NCI-H2107 (cell line): ENCODE data around the gene SEMA3D.

Experiments
- DNase-seq: peaks from one replicate; lab custom pipeline; 2025; lab: John Stamatoyannopoulos, UW

The SEMA3D gene

DNA sequence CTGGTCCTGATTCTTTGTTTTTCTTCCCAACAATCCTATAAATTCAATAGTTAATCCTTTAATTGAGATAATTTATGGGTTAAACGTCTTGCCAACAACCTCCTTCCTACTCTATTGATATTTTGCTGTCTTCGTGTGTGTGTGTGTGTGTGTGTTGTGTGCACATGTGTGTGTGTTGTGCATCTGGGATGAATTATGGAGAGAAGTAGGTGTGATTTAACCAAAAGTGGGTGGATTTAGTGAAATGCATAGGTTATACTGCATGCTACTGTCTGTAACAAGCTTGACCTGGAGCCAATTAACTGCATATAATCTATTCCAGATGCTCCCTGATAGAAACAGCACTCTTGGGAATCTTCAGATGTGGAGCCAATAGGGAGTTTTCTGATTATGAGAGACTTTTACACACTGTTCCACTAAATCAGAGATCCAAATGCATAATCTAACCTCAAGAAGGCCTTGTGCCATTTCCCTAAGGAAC, 61.2 kb downstream of the SEMA3D start:
- DNase-seq = no peak

DNA sequence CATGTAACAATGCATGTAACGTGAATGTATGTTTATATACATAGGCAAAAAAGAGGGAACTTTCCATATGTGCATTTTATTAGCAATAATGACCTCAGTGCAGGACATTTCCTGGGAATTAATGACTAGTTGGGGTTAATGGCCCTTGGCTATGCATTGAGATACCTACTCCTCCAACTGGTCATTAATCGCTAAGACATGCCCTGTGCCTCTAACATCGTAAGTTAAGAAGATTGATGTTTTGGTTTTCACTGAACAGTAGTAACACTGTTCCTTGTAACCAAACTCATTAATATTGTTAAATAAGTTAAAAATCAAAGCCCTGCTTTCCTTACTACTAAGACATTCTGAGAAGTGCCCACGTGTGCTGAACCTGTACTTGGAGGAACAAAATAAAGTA, 61.7 kb downstream of the SEMA3D start:
- no peak for DNase-seq

DNA sequence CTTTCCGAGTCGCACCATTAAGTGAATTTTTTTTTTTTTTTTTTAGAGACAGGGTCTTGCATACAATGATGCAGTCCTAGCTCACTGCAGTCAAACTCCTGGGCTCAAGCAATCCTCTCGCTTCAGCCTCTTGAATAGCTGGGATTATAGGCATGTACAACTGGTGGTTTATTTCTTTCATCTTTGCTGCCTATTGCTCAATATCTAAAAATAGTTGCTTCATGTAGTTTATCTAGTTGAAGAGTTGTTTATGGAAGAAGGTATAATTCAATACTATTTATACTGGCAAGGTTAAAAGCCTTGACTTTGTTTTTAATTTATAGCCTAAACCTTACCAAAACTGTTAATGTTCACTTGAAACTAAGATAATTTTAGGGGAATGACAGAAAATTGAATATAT, 66.9 kb downstream of the SEMA3D start:
- no peak for DNase-seq

DNA sequence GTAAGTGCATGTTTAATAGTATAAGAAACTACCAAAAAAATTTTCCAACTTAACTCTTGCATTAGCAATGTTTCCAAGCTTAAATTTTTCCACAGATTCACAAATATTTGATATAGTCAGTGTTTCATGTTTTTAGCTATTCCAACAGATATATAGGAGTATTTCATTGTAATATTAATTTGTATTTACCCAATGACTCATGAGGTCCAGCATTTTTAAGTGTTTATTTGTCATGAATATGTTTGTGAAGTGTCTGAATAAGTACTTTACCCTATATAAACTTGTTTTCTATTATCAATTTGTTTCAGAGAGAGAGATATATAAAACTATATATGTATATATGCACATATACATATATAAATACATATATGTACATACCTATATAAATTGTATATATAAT, 71.0 kb downstream of the SEMA3D start:
- no peak for DNase-seq

DNA sequence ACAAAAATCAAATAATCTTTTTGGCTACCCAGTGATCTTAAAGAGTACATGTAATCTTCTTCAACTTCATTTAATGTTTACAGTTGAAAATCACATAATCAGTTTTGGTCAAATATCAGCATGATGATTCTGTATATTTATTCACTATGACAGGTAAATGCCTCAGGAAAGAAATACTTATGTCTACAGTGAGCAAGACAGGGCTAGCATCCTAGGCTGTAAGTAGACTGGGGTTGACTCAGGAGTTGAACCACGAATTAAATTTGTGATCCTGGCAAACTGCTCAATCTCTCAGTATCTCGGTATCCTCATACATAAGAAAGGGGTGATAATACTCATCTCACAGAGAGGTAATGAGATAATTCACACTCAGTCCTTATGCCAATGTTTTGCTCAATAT, 71.8 kb downstream of the SEMA3D start:
- DNase-seq = no peak

DNA sequence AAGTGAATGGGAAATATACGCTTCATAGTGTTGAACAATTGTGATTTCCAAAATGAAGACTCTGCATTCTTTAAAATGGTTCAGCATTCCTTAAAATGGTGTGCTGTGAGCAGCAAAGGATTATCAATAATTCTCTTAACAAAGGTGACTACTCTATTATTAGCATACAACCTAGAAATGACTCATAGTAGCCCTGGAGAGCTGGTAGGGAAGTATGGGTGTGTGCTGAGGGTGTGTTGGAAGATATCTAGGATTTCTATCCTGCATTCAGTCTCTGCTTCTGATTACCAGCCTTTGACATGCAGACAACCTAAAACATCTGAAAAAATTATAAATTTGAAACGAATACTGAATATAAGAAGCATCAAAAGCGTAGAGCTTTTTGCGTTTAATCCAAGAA, 72.5 kb downstream of the SEMA3D start:
- no peak for DNase-seq

DNA sequence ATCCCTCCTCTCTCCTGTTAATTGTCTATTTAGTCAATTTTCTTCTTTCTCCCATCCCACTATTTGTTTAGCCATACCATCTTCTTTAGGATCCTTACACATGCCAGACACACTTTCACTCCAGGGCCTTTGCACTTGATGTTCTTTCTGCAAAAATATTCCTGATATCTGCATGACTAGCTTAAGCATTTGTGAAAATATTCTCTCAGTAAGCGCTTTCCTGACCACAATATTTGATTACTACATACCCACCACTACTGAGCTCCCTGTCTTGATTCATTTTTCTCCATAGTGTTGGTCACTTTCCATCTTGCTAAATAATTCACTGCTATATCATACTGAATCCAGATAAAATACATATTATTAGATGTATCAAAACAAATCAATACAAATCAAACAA, 75.1 kb downstream of the SEMA3D start:
- DNase-seq = no peak

DNA sequence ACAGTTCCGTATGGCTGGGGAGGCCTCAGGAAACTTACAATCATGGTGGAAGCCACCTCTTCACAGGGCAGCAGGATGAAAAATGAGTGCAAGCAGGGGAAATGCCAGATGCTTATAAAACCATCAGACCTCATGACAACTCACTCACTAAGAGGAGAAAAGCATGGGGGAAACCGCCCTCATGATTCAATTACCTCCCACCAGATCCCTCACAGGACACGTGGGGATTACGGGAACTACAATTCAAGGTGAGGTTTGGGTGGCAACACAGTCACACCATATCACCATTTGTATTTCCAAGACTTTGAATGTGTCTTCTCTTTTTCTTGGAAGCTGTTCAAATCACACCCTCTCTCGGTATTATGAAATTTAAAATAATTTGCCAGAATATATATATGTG, 80.1 kb downstream of the SEMA3D start:
- no peak for DNase-seq

DNA sequence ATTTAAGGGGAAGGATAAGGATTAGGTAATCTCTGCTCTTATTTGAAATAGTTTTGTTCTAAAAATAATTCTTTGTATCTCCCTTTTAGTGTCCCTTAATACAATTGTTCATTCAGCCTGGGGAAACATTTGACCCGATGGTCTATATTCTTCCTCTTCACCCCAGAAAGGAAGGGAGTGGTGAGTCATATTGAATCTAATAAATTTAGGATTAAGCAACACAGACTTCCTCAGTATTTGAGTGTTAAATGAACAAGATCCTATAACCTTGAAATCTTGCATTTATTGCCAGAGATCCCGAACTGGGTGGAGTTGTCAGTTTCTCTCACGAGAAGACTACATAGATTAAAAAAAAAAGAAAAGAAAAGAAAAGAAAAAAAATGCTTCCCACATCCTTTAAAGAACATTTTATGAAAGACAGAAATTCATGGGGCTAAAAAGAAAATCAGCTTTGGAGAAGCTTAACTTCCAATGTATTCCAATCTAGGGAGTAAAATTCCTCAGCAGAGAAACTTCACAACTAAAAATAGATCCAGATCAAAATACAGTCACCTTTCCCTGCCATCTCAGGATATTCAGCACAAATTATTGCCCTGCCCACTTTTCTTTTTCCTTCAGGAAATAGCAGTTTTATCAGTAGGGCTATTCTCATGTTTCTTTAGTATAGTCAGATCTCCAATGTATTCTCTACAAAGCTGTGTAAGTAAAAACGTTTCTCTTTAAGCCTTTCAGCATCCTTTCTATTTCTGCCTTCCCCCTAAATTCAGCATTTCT, 82.2 kb downstream of the SEMA3D start:
- no peak for DNase-seq

DNA sequence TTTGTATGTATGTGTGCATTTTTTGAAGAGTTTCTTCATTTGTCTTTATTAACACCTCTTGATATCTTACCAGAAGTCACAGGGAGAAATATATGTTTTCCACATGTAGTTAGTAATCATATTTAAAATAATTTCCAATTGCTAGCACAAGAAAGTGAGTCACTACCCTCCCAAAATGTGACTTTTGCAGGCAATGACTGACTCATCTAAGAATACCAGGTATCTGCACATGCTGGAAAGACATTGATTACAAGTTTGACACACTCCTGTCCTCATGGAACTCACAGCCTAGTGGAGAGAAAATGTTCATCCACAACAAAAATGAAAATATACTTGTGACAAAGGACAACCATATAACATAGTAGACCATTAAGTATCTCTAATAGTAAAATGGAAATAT, 82.9 kb downstream of the SEMA3D start:
- no peak for DNase-seq

DNA sequence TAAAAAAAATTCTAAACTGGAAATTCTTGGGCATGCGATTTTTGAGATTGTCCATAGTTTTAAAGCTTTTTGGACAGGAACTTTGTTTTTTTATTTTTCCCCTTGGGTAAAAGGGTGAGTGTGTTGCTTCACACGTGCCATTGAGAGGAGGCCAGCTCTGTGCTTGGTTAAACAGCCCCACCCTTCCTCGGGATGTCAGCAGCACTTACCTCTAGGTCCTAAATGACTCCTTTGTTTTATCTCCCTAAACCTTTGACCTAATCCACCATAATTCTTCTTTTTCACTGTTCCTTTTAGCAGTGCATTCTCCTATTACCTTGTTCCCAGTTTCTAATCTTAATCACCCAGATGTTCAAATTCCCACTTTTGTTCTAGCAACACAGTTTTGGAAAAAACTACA, 83.5 kb downstream of the SEMA3D start:
- no peak for DNase-seq

DNA sequence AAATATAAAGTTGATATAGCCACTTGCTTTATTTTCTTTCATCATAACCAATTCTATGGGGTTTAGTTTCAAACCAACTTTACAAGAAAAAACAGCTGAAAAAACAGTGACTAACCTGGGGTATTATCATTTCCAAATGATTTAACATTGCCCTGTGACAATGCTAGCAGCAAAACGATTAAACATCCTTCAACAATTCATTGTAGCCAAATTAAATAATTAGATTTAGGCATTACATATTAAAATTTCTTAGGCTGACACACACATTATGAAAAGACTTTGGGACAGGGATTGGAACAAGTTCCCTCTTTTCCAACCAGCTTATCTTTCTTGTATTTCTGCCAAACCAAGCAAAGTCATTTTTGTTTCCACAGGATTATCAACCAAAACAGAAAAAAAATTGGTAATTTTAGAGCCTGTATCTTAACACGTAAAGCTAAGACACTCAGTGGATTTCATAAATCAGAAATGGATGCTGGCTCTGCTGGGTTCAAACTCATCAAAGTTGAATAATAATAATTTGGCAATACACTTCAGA, 84.0 kb downstream of the SEMA3D start:
- no peak for DNase-seq

DNA sequence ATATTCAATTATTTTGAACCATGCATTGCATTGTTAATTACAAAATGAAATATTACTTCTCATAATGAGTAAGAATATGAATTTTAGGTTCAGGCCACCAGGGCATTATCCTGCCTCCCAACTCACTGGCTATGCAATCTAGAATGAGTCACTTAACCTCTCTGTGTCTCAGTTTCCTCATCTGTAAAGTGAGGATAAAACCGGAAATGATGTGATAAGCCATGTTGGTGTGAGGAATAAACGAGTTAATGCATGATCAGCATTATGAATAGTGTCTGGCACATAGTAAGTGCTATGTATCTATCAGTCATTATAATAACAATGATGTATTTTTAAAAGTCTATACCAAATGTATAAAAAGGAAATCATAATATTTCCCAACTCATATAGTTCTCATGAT, 85.5 kb downstream of the SEMA3D start:
- DNase-seq = no peak

DNA sequence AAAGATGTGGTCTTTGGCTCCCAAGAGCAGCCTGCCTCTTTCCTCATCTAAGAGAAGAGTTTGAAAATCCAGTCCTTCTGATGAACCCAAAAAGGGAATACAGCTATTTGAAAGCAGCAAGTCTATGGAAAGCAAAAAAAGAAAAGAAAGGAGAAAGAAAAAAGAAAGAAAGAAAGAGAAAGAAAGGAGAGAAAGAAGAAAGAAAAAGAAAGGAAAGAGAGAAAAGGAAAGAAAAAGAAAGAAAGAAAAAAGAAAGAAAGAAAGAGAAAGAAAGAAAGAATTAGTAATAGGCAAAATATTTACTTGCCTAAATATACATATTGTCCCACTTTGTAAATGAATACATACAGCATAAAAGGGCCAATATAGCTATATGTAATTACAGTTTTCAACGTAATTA, 89.0 kb downstream of the SEMA3D start:
- no peak for DNase-seq

DNA sequence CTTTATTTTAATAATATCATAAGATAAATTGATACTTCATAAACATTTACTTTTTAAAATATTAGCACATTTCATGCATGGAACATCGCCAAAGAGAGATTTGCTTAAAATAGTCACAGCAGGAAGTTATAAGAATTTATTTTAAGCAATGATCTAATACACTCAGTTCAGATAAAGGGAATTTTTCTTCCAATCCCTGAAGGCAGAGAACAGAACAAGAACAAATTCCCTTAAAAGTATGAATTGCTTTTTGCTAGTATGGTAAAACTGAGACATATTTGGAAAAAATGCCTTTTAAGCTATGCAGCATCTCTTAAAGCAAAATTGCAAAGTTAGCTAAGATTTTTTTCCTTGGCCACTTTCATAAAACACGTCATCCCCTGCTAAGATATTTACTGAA, 91.0 kb downstream of the SEMA3D start:
- no peak for DNase-seq

DNA sequence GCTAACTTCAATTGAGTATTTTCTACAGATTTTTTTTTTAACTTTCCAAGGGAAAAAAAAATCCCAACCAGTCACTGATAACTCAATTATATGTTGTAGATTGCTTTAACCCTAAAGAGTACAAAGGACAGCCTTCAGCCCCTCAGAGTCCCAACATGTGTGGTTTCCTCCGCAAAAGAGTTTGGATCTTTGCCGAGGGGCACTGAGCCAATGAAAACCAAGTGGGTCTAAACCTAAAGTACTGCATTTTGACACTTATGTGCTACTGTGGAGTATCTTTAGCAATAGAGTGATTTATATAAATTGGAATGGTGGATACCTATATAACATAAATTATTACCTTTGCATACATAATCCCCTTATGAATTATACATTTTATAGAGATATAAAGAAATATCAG, 91.5 kb downstream of the SEMA3D start:
- DNase-seq = no peak

DNA sequence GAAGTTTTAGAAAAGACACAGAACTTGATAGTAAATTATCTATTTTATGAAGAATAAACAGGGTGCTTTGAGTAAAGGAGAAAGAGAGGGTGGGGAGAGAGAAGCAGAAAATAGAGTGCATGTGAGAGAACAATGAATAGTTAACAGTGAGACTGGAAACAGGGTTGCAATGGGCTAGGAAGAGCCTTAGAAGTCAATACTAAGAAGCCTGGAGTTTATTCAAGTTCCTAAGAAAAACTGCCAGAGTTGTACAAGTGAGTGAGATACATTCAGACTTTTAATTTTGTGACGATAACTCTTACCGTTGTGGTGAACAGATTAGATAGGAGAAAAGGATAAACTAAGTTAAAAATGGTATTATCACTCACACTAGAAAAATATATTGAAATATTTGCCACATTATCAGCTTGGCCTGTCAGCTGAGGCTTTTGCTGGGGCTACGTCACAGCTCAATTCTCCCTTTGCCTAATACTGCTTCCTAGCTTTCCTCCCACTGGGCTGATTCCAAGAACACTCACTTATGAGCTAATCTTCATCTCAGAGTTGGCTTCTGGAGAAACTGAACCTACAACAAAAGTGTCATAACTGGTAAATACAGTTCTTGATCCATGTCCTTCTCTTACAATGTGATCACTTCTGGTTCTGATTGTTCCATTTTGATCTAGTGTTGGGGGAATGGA, 92.7 kb downstream of the SEMA3D start:
- DNase-seq = no peak

DNA sequence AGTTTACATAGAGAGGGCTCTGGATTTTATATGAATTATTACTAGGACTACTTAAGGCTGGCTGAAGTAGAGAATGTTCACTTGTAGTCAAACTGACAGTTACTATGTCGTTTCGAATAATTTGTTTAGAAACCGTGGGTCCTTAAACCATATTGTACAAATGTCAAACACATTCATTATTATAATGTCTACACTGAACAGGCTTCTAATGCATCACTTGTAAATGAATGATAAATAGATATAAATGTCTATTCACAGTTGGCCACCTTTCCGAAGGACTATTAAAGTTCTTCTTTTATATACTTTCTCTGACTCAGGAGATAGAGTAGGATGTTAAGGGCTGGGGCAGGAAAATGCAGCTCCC, 95.3 kb downstream of the SEMA3D start:
- no peak for DNase-seq

DNA sequence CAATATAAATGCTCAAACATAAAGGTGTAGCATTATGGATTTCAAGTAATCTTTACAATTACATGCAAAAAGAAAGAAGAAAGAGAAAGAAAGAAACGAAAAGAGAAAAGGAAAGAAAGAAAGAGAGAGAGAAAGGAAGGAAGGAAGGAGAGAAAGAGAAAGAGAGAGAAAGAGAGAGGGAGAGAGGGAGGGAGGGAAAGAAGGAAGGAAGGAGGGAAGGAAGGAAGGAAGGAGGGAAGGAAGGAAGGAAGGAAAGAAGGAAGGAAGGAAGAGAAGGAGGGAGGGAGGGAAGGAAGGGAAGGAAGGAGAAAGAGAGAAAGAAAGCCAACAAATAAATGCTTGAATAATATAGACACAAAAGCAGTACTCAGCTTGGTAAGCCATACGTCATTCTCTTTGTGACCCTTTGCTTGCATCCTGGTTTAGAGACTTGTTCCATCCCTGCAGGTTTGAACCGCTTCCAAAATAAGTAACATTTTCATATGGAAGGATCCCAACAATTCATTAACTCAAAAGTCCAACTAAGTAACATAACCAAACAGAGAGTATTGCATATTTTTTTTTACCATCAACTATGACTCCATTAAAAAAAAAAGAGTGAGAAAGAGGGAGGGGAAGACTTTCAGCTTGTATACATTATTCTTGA, 95.8 kb downstream of the SEMA3D start:
- DNase-seq = no peak

DNA sequence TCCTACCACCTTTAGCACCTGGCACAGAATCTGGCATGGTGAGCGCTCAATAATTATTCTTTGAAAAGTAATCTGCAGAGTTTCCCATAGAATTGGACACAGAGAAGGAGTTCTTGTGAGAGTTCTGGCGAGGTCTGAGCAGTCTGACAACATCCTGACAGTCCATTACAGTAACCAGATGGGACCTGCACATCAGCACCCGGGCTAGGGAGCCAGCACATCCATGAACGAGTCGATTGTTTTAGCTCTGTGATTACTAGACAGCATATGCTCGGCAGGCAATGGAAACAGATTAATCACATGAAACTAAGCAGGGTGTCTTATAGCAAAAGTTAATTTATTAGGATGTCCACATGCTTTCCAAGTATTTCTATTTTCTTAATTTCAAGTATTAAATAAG, 96.7 kb downstream of the SEMA3D start:
- no peak for DNase-seq

DNA sequence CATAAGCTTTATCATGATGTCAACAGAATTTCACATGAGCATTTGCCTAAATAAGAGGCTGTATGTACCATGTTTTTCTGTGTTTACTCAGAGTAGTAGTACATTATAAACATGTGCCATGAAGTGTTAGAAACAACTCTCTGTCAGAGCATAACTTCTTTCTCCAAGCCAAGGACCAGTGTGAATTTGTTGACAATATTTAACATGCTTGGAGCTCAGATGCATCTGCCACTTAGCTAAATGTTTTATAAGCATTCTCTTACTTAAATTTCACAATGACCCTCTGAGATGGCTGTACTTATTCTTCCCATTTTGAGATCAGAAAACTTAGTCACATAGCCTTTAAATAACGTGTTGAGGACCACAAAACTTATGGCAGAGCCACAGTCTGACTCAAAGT, 105.0 kb downstream of the SEMA3D start:
- DNase-seq = no peak

DNA sequence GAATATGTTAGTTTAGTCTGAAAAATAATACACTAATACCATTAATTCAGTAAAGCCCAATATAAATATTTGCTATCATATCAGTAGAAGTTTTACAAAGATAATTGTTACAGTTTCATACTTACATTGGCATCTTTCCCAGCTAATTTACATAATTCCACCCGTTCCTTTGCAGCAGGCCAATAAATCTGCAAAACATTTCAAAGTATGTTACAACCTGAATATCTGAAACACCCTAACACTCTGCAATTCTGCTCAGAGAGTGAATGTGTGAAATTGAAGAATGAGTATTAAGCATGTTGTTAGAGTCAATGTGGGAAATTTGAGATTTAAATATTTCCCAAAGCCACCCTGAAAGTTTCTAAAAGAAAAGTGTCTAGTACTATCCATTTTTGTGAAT, 105.5 kb downstream of the SEMA3D start:
- no peak for DNase-seq

DNA sequence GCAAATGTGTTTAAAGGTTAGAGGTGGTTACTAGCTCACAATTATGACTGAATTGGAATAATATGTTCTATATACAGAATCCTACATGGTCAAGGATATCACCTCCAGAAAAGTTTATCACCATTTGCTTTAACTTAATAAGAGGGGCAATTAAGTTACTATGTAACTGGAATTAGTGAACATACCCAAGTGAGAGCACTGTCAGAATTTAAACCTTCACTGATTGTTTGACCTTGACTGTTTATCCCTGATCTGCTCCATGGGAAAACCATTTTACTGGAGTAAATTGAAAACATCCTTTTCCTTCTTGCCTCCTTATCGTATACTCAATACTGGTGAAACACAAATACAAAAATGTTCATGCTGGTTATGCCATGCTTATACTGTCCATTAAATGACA, 107.4 kb downstream of the SEMA3D start:
- DNase-seq = no peak
